Liver (tissue), 3 donors: ENCODE data around the gene COL7A1.

Source experiments
- CTCF ChIP-seq: fragments of 150-350 bp; IDR thresholded peaks from 2 replicates; pipeline ENCODE4 v1.5.1; 2017; ENCODE audit warnings: improper control_type of control experiment, low read depth, low read length; ENCODE audit not compliant: missing input control
- FOXA1 ChIP-seq: IDR thresholded peaks from 2 replicates; pipeline ENCODE4 v1.6.1; 2016; ENCODE audit warnings: antibody characterized with exemption
- JUND ChIP-seq, 2 donors: IDR thresholded peaks; 2 replicates each; pipeline ENCODE4 v1.6.1; 2016; ENCODE audit warnings: antibody characterized with exemption in 2 of 2
- RXRA ChIP-seq, 2 donors: IDR thresholded peaks; 2 replicates each; pipeline ENCODE4 v1.6.1; 2017 to 2018; ENCODE audit warnings: antibody characterized with exemption in 2 of 2, mild to moderate bottlenecking in 1 of 2
- SP1 ChIP-seq: IDR thresholded peaks from 2 replicates; pipeline ENCODE4 v1.6.1; 2018; ENCODE audit warnings: antibody characterized with exemption, mild to moderate bottlenecking
- TAF1 ChIP-seq: conservative IDR thresholded peaks from 2 replicates; pipeline ENCODE4 v1.6.1; 2016; ENCODE audit warnings: antibody characterized with exemption, mild to moderate bottlenecking
- YY1 ChIP-seq: IDR thresholded peaks from 2 replicates; pipeline ENCODE4 v1.6.1; 2016; ENCODE audit warnings: antibody characterized with exemption, mild to moderate bottlenecking
- TF ChIP-seq, protein P1 (sequence below): IDR thresholded peaks from 2 replicates; pipeline ENCODE4 v1.6.1; 2016; ENCODE audit warnings: antibody characterized with exemption
- TF ChIP-seq, protein P2 (sequence below): IDR thresholded peaks from 2 replicates; pipeline ENCODE4 v1.6.1; 2016; ENCODE audit warnings: antibody characterized with exemption, mild to moderate bottlenecking
- TF ChIP-seq, protein P3 (sequence below): IDR thresholded peaks from 2 replicates; pipeline ENCODE4 v1.6.1; 2016; ENCODE audit warnings: antibody characterized with exemption
- TF ChIP-seq, protein P4 (sequence below): IDR thresholded peaks from 2 replicates; pipeline ENCODE4 v1.6.1; 2016; ENCODE audit warnings: antibody characterized with exemption
- donor health status: healthy.
- donor health status: healthy.

DNA sequence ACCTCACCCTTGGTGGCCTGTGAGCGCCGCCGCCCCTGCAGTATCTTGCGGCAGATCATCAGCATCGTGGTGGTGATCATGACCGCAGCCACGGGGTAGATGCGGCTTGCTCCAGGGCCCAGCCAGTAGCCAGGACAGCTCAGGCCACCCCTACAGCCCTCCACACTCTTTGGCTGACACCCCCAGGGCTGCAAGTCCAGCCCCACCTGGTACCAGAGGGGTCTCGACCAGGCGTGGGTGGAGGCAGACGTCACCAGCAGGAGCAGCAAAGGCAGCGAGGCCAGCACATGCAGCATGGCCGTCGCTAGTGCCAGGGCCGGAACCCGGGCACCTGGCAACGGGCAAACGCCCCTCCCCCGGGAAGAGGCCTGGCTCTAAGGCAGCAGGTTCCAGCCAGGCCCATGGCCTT, 26.3 kb upstream of the COL7A1 start, which contains the start of gene TMEM89:
- TF ChIP-seq, protein P1, sequence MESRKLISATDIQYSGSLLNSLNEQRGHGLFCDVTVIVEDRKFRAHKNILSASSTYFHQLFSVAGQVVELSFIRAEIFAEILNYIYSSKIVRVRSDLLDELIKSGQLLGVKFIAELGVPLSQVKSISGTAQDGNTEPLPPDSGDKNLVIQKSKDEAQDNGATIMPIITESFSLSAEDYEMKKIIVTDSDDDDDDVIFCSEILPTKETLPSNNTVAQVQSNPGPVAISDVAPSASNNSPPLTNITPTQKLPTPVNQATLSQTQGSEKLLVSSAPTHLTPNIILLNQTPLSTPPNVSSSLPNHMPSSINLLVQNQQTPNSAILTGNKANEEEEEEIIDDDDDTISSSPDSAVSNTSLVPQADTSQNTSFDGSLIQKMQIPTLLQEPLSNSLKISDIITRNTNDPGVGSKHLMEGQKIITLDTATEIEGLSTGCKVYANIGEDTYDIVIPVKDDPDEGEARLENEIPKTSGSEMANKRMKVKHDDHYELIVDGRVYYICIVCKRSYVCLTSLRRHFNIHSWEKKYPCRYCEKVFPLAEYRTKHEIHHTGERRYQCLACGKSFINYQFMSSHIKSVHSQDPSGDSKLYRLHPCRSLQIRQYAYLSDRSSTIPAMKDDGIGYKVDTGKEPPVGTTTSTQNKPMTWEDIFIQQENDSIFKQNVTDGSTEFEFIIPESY, result no peak
- no peak for TF ChIP-seq CTCF
- TF ChIP-seq, protein P2, sequence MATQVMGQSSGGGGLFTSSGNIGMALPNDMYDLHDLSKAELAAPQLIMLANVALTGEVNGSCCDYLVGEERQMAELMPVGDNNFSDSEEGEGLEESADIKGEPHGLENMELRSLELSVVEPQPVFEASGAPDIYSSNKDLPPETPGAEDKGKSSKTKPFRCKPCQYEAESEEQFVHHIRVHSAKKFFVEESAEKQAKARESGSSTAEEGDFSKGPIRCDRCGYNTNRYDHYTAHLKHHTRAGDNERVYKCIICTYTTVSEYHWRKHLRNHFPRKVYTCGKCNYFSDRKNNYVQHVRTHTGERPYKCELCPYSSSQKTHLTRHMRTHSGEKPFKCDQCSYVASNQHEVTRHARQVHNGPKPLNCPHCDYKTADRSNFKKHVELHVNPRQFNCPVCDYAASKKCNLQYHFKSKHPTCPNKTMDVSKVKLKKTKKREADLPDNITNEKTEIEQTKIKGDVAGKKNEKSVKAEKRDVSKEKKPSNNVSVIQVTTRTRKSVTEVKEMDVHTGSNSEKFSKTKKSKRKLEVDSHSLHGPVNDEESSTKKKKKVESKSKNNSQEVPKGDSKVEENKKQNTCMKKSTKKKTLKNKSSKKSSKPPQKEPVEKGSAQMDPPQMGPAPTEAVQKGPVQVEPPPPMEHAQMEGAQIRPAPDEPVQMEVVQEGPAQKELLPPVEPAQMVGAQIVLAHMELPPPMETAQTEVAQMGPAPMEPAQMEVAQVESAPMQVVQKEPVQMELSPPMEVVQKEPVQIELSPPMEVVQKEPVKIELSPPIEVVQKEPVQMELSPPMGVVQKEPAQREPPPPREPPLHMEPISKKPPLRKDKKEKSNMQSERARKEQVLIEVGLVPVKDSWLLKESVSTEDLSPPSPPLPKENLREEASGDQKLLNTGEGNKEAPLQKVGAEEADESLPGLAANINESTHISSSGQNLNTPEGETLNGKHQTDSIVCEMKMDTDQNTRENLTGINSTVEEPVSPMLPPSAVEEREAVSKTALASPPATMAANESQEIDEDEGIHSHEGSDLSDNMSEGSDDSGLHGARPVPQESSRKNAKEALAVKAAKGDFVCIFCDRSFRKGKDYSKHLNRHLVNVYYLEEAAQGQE, result no peak
- no peak for TF ChIP-seq SP1
- no peak for TF ChIP-seq YY1
- TF ChIP-seq, protein P3, sequence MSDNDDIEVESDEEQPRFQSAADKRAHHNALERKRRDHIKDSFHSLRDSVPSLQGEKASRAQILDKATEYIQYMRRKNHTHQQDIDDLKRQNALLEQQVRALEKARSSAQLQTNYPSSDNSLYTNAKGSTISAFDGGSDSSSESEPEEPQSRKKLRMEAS, result no peak
- TF ChIP-seq, protein P4, sequence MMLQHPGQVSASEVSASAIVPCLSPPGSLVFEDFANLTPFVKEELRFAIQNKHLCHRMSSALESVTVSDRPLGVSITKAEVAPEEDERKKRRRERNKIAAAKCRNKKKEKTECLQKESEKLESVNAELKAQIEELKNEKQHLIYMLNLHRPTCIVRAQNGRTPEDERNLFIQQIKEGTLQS, result no peak
- no peak for TF ChIP-seq RXRA (IDR thresholded peaks at IDR 0.05)
- TF ChIP-seq JUND (IDR thresholded peaks at IDR 0.05), result no peak
- TF ChIP-seq FOXA1, result no peak
- no peak for TF ChIP-seq TAF1
